KBM-7 (cell line): ENCODE data around the gene UNC5CL.

ENCODE experiments used
- DNase-seq: peaks from one replicate; pipeline ENCODE4 v3.0.0-alpha.2; 2015
- in situ Hi-C: fragments of 300-500 bp; cut with MboI; formaldehyde crosslinking; loops from 2 replicates; pipeline ENCODE4 v1.14.3; 2020; ENCODE audit warnings: low sequenced_read_pairs, low pct_unique_long_range_greater_than_20kb, mixed read lengths

UNC5CL gene

GRCh38 chr6:41065550-41066026 lies 26.6 kb upstream of the UNC5CL start:
- in situ Hi-C loops, result no loop called here
- no peak for DNase-seq

- in situ Hi-C loops, result no loop called here
- no peak for DNase-seq
These were observed 25.8 kb upstream of the UNC5CL start for GRCh38 chr6:41064841-41065240.

GRCh38 chr6:41063884-41064285 lies 24.9 kb upstream of the UNC5CL start:
- DNase-seq, result no peak
- in situ Hi-C loops, result no loop called here

GRCh38 chr6:41062056-41062455 lies 23.0 kb upstream of the UNC5CL start:
- DNase-seq, result no peak
- in situ Hi-C loops, result no loop called here

GRCh38 chr6:41061196-41061726 lies 22.2 kb upstream of the UNC5CL start:
- in situ Hi-C loops, result no loop called here
- no peak for DNase-seq

GRCh38 chr6:41059556-41059955 lies 20.5 kb upstream of the UNC5CL start:
- no peak for DNase-seq
- in situ Hi-C loops, result no loop called here

- in situ Hi-C loops, result no loop called here
- DNase-seq, result no peak
These were observed 19.8 kb upstream of the UNC5CL start for GRCh38 chr6:41058783-41059181.

- in situ Hi-C loops, result no loop called here
These were observed 17.9 kb upstream of the UNC5CL start for GRCh38 chr6:41056768-41057490.

GRCh38 chr6:41055149-41055548 lies 16.1 kb upstream of the UNC5CL start:
- in situ Hi-C loops, result no loop called here
- no peak for DNase-seq

More at GRCh38 chr6:41056768-41057490, 17.9 kb upstream of the UNC5CL start:
- no peak for DNase-seq

- in situ Hi-C loops, result no loop called here
- no peak for DNase-seq
These were observed 15.5 kb upstream of the UNC5CL start for GRCh38 chr6:41054511-41054910.

- in situ Hi-C loops, result no loop called here
These were observed 14.0 kb upstream of the UNC5CL start, which contains the start of gene APOBEC2 for GRCh38 chr6:41053041-41053440. TSS of gene APOBEC2 (plus strand) at chr6:41053202. CDS start at chr6:41053348, 146 bp downstream.

GRCh38 chr6:41051873-41052272 lies 12.9 kb upstream of the UNC5CL start:
- in situ Hi-C loops, result no loop called here
- DNase-seq, result peak; percentile 71

More at GRCh38 chr6:41053041-41053440, 14.0 kb upstream of the UNC5CL start, which contains the start of gene APOBEC2:
- DNase-seq, result no peak

GRCh38 chr6:41050536-41050935 lies 11.5 kb upstream of the UNC5CL start:
- DNase-seq, result no peak
- in situ Hi-C loops, result no loop called here

GRCh38 chr6:41049955-41050354 lies 10.9 kb upstream of the UNC5CL start:
- in situ Hi-C loops, result no loop called here

GRCh38 chr6:41049521-41049920 lies 10.5 kb upstream of the UNC5CL start:
- in situ Hi-C loops, result no loop called here
- DNase-seq, result no peak

More at GRCh38 chr6:41049955-41050354, 10.9 kb upstream of the UNC5CL start:
- no peak for DNase-seq

- DNase-seq, result no peak
- in situ Hi-C loops, result no loop called here
These were observed 9.0 kb upstream of the UNC5CL start for GRCh38 chr6:41047745-41048732.

- in situ Hi-C loops, result no loop called here
- DNase-seq, result no peak
These were observed 8.3 kb upstream of the UNC5CL start for GRCh38 chr6:41047306-41047705.

- DNase-seq, result no peak
- in situ Hi-C loops, result no loop called here
These were observed 7.1 kb upstream of the UNC5CL start for GRCh38 chr6:41046084-41046483.

GRCh38 chr6:41045664-41046063 lies 6.6 kb upstream of the UNC5CL start:
- in situ Hi-C loops, result no loop called here

GRCh38 chr6:41043151-41043550 lies 4.1 kb upstream of the UNC5CL start:
- DNase-seq, result no peak
- in situ Hi-C loops, result no loop called here

More at GRCh38 chr6:41045664-41046063, 6.6 kb upstream of the UNC5CL start:
- DNase-seq, result no peak
